Stimulated activated CD4-positive, alpha-beta T cell treated with anti-CD3 and anti-CD28 coated beads, Interleukin-4, amount 100 ng/mL, for 48 hours (primary cell): ENCODE results near the gene LSM3.

Source experiments
- DNase-seq, 2 donors: peaks; one replicate each; pipeline ENCODE4 v3.0.0-alpha.2; 2020; ENCODE audit warnings: low read depth in 2 of 2

LSM3 gene

DNA sequence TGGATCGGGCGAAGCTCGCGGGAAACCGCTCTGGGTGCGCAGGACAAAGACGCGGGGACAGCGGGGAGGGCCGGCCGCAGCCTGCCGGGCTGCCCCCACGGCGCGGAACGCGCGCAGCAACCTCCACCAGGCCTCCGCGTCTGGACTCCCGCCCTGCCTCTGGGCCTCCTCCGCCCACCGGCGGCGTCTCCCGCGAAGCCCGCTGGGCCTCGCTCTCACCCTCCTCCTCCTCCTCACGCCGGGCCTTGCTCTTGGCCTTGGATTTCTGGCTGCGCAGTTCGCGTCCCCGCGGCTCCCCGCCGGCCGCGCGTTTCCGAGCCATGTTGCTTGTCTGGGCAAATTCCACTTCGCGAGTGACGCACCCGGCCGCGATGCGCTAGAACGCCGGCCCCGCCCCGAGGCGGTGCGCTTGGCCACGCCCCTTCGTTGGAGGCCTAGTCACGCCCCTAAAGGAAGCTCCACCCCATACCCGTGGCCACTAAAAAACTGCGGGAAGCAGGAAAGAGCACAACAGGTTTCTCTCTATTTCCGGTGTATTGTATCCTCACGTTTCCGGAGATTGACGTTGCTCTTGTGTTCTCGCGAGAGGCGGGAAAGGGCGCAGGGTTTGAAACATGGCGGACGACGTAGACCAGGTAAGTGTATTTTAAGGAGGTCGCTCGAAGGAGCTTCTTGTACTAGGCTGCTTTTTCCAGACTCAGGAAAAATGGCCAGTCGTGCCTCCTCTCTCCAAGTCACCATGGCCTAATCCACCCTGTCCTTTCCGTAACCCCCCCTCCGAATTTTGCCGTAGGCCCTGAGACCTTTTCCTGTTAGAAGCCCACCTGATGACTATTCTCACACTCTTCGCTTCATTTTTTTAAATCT, at the start of gene LSM3, which contains the start of gene XPC:
Gene LSM3 (plus strand): TSS at position 571 of the 867 bp plus-strand sequence. CDS start 44 bp downstream, at position 615.
Gene XPC (minus strand): TSS at position 355 of the 867 bp plus-strand sequence. CDS start 33 bp downstream, at position 322.
- DNase-seq = peak; percentile 91 to 94

DNA sequence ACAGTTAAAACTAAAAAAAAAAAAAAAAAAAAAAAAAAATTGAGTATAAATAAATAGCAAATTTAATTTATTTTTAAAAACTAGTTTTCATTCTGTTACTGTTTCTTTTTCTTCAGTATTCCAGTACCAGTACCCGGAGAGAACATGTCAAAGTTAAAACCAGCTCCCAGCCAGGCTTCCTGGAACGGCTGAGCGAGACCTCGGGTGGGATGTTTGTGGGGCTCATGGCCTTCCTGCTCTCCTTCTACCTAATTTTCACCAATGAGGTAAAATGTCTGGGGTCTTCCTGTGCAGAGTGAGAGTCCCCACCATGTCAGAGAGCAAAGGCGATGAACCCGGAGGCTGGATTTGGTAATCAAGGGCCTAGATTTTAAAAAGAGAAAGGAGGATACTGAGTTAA, 49.3 kb upstream of the LSM3 start:
- DNase-seq = no peak

DNA sequence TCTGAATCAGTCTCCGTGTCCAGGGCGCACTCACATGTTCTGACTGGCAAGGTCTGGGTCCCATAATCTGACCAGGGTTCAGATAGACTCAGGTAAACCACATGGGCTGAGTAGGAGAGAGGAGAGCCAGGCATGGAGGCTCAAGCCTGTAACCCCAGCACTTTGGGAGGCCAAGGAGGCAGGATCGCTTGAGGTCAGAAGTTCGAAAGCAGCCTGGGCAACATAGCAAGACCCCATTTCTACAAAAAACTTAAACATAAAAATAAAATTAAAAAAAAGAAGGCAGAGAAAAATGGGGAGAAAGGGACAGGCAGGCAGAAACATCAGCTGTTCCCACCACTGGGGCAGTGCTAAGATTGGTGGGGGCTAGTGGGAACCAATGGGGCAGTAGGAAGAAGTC, 48.4 kb upstream of the LSM3 start:
- DNase-seq = no peak

DNA sequence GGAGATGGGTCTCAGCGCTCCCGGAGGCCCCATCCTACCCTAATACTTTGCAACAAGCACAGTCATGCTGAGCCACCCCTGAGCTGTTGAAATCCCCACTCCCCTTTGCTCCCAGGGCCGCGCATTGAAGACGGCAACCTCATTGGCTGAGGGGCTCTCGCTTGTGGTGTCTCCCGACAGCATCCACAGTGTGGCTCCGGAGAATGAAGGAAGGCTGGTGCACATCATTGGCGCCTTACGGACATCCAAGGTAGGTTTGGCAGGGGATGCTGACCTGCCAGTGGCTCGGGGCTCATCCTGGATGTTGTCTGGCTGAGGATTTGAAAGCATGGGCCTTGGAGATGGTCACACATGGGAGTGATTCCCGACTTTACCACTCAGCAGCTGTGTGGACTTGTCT, 47.9 kb upstream of the LSM3 start:
- no peak for DNase-seq

DNA sequence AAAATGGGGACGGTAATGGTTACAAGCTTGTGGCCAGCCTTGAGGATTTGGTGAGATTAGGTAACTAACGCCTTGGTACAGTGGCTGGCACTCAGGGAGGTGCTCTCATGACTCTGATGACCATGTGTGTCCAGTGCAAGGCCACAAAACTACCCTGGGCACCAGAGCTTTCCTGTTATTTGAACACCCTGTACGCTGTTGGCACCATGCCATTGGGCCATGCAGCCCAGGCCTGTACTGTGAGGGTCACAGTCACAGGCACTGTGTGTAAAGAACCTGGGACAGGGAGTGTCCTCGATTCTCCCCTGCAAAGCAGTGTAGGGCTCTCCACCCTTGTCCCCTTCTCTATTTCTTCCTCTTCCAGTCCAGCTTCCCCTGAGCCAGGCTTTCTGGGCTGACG, 47.5 kb upstream of the LSM3 start:
- DNase-seq = no peak

DNA sequence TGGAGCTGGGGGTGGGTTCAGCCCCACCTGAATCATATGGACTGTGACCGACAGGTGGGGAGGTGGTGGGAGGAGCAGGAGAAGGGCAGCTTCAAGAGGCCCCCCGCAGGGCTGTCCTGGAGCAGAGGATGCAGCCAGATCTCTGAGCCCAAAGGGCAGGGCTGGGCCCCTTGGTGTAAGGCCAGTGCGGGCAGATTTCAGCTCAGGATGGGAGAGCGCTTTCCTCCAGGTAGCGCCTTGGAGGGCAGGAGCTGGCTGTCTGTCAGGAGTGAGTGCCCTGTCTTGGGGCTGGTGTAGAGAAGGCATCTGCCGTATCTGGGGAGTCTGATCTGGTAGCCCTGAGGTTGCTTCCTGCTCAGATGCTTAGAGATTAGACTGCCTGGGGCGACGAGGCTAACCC, 46.5 kb upstream of the LSM3 start:
- DNase-seq = no peak

DNA sequence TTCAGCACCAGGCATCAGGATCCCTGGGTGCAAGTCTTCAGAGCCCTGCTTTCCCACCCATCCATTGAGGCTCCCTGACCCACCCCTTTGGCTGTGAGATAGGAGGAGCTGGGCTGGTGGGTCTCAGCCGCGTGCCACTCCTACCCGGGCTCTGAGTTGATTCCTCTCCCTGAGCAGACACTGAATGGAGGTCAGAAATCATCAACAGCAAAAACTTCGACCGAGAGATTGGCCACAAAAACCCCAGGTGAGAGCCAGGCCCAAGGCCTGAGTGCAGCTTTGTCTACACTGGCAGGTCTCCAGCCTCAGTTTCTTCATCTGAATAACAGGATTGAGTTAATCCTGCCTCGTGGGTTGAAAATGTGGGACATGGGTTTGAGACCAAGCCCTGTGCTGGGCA, 45.9 kb upstream of the LSM3 start:
- DNase-seq = no peak

DNA sequence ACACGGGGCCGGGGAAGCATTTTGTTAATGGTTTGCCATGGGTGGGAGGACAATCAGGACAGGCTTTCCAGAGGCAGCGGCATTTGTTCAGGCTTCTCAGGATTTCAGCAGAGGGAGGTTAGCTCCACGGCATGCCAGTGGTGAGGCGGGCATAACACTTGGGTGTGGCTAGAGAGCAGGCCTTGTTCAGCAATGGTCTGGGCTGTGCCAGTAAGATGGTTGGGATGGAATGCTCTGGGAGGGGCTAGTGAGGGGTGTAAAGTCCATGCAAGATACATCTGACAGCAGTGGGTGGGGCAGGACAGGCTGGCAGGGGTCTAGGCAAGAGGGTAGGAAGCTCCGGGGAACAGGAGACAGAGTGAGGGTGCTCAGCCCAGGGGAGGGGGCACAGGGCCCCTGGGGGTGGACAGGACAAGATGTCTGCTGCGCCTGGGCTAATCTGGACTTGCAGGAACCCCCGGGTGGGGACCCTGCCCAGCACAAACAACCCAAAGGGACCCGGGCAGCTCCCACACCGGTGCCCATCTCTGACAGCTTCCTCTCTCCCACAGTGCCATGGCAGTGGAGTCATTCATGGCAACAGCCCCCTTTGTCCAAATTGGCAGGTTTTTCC, 45.3 kb upstream of the LSM3 start:
- no peak for DNase-seq

DNA sequence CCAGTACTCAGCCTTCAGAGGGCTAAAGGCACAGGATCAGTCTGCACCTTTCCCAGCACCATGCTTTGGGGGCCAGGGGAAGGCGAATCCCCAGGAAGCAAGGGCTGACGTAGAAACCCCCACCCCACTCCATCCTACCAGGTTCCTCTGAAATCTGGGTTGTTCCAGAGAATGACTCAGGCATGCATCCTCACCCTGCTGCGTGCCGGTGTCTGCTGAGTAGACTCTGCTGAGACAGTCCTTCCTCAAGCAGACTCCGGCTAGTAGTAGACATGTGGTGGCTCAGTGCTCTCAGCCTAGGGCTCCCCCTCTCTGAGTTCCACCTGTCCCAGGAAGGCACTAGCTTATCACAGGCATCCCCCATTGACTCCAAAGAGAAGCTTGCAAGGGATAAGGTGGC, 44.7 kb upstream of the LSM3 start:
- DNase-seq = no peak

DNA sequence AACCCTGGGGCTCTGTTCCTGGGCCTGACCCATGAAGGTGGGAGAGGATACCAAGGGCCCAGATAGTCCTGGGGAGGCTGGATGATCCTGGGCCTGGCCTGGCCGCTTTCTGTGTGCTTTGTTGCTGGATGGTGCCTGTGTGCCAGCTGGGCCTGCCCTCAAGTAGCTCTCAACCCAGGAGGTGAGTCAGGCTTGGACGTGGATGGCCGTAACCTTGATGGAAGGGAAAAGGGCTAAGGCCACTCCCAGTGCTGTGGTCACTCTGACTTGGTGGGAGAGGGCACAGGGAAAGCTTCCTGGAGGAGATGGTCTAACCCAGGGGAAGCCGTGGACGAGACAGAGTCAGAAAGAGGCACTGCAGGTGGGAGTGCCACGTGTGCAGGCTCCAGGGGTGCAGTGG, 44.3 kb upstream of the LSM3 start:
- DNase-seq = no peak

DNA sequence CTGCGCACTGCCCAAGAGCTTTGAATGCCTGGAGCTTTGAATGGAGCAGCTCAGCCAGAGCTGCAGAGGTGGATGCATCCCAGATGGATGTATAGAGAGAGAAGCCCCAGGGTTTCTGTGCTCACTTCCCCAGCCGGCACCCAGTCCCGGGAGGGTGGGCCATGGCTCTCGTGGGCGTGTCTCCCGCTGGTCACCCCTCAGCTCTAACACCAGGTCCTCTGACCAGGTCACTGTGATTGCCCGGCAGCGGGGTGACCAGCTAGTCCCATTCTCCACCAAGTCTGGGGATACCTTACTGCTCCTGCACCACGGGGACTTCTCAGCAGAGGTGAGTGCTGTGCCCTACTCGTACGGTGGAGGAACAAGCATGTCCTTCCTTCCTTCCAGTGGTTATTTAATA, 43.0 kb upstream of the LSM3 start:
- no peak for DNase-seq

DNA sequence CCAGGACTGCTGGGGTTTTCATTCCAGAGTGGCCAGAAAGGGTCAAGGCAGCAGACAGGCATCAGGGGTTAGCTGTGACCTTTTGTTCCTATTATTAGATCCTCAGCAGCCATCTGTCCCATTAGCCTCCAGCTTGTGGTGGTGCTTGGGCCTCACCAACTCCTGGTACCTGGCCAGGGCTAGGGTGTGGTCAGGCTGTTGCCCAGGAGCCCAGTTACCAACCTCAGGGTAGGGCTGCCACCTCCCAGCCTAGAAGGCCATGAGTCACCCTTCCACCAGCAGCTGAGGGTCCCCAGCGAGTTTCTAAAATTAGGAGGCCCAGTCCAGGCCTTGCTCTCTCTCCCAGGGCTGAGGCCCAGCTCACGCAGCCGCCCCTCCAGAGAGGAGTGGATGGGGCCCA, 41.6 kb upstream of the LSM3 start:
- no peak for DNase-seq

DNA sequence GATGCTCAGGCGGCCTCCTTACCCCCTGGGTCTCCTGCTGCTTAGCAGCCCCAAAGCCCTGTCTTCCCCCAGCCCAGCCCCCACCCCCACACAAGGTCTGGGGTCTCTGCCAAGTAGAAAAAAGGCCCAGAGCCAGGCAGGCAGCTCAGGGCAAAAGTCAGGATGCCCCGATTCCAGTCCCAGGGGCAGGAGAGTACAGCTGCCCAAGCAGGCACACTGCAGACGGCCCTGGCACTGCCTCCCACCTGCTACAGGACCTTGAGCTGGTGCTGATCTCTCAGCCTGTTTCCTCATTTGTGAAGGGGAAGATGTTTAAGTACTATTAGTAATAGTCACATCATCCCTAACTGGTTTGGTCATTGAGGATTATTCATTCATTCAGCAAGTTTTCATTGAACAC, 41.2 kb upstream of the LSM3 start:
- DNase-seq = no peak

DNA sequence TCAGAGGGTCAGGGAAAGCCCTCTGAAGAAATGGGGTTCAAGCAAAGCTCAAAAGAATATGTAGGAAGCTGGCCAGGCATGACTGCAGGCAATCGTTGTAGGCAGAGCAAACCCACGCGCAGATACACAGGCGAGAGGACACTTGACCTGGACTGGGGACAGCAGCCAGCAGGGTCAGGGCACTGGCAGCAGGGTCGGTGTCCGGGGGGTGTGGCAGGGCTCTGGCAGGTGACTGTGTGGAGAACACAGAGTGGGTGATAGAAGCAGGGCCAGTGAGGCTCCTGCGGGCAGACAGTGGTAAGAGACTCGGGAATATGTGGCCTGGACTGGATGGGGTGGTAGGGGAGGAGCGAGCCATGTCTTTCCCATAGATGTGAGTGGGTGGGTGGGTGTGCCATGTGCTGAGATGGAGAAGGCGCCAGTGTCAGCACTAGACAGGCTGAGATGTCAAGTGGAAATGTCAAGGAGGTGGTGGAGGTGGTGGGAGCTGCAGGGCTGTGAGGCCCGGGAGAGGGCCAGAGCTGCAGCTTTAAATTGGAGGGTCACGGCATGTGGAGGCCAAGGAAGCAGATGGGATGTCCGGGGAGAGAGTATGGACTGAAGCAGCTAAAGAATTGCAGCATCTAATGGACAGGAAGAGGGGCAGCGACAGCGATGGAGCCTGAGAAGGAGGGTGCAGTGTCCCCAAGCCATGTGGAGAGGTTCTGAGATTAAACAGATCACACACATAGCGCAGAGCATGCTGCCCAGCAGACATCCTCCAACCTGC, 40.3 kb upstream of the LSM3 start:
- DNase-seq = no peak

DNA sequence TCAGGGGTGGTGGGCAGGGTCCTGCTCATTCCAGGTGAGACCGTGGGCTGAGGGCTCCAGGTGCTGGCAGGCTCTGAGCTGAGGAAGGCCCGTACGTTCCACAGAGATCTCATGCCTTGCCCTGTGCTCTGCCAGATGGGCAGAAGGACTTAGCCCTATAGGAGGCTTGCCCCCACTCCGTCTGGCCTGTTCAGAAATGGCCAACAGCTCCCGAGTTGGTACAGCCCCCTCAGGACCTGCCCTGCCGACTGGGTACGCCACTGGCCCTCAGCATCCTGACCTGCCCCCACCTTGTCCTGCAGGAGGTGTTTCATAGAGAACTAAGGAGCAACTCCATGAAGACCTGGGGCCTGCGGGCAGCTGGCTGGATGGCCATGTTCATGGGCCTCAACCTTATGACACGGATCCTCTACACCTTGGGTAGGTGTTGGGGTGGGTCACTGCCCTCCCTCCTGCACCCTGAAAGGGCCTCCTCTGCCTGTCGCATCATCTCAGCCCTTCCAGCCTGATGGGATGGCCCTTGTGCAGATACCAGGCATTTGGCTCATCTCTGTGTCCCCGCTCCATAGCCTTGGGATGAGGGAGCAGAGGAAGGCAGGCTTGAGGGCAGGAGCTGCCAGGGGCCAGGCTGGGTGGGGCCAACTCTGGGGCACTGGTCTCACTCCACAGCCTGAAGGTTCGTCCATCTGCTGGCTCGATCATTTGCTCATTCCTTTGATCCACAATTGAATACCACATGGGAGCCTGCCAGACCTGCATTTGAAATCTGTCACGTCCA, 39.5 kb upstream of the LSM3 start:
- DNase-seq = no peak

DNA sequence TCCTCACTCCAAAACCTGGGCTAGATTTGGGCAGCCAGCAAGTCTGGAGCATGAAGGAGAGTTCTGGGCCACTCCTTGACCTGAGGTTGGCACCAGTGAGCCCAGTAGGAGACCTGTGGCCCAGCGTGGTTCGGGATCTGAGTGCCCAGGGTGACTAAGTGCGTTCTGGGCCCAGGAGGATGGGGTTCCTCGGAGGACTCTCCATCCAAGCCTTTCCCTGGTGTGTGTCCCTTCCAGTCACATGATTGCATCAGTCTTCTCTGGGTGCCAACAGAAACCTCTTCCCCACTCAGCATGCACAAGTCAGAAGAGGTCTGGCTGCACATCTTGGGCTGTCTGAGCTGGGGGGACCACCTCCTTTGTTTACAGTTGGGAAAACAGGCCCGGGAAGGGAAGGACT, 38.8 kb upstream of the LSM3 start:
- no peak for DNase-seq

DNA sequence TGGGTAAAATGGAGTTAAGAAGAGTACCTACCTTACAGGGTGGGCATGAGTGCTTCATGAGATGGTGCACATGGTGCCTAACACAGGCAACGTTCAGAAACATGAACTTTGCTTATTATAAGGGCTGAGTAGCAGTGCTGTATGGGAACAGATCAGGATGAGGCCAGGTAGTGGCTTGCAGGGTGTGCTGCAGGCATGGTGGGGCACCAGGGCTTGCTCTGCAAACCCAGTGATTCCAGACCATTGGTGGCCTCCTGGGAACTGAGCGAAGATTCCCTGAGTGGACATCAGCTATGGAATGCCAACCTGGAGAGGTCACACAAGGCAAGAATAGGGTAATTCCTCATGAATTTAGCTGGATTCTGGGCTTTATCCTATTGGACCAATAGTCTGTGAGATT, 37.9 kb upstream of the LSM3 start:
- no peak for DNase-seq

DNA sequence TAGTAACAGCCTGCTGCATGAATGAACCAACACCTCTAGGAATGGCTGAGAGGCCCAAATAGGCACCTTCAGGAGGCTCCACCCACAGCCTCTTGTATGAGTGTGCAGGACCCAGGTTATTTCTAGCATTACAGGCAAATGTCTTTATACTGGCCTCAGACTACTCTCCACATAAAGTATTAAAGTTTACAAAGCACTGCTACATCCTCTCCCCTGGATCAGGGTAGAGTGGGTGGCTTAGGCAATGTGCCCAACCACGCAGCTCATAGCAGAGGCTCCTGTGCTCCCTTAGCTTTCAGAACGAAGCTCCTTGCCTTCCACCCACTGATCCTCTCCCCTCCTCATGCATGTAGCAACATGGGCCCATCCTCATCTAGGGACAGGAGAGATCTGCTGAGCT, 37.5 kb upstream of the LSM3 start:
- DNase-seq = no peak

DNA sequence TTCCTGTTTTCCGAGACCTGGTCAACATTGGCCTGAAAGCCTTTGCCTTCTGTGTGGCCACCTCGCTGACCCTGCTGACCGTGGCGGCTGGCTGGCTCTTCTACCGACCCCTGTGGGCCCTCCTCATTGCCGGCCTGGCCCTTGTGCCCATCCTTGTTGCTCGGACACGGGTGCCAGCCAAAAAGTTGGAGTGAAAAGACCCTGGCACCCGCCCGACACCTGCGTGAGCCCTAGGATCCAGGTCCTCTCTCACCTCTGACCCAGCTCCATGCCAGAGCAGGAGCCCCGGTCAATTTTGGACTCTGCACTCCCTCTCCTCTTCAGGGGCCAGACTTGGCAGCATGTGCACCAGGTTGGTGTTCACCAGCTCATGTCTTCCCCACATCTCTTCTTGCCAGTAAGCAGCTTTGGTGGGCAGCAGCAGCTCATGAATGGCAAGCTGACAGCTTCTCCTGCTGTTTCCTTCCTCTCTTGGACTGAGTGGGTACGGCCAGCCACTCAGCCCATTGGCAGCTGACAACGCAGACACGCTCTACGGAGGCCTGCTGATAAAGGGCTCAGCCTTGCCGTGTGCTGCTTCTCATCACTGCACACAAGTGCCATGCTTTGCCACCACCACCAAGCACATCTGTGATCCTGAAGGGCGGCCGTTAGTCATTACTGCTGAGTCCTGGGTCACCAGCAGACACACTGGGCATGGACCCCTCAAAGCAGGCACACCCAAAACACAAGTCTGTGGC, 36.8 kb upstream of the LSM3 start:
- no peak for DNase-seq

DNA sequence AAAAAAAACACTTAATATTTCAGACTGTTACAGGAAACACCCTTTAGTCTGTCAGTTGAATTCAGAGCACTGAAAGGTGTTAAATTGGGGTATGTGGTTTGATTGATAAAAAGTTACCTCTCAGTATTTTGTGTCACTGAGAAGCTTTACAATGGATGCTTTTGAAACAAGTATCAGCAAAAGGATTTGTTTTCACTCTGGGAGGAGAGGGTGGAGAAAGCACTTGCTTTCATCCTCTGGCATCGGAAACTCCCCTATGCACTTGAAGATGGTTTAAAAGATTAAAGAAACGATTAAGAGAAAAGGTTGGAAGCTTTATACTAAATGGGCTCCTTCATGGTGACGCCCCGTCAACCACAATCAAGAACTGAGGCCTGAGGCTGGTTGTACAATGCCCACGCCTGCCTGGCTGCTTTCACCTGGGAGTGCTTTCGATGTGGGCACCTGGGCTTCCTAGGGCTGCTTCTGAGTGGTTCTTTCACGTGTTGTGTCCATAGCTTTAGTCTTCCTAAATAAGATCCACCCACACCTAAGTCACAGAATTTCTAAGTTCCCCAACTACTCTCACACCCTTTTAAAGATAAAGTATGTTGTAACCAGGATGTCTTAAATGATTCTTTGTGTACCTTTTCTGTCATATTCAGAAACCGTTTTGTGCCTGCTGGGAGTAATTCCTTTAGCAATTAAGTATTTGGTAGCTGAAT, 35.9 kb upstream of the LSM3 start:
- peak in 1 of 2 donors; percentile 36 for DNase-seq
